Measurements from ENCODE around the gene SEPHS2. TPM values are rescaled to one million over a fixed set of nuclear protein-coding genes. Genes with fewer than 3 reads are reported as not detected.

Gene SEPHS2
- total RNA-seq, 1 donor from 2014 or later: 43.2 TPM

- Mint-ChIP-seq H3K27me3 (ENCODE audit: unreplicated experiment) (no peaks in the 10 kb centered on the region), H3K9me3 (ENCODE audit: unreplicated experiment) (no peaks in the 10 kb centered on the region), H3K36me3 (ENCODE audit: unreplicated experiment) (no peaks in the 10 kb centered on the region), H3K4me1 (ENCODE audit: low read depth, unreplicated experiment) (no peaks in the 10 kb centered on the region), H3K4me3 (ENCODE audit: unreplicated experiment) (no peak overlapping the region), H3K27ac (ENCODE audit: unreplicated experiment) (no peak overlapping the region)
- no peak for DNase-seq
- no peak for TF ChIP-seq CTCF (IDR thresholded peaks at IDR 0.05; ENCODE audit: partially characterized antibody, unreplicated experiment)
Measured at GRCh38 chr16:30474684-30475083, 29.0 kb upstream of the SEPHS2 start.

DNA sequence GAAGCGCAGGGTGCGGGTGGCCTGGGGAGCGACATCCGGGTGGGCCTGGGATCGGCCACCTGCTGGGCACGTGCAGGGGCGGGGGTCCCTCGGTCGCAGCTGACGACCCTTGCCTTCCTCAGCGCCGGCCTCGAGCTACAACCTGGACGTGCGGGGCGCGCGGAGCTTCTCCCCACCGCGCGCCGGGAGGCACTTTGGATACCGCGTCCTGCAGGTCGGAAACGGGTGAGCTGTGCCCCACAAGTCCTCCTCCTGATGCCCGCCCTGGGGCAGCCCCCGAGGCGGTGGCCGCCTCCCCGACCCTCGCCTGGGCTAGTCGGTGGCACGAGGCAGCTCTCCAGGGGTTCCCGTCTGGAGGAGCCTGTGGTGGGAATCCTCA is 28.4 kb upstream of the SEPHS2 start:
- no peaks in the 10 kb centered on the region for H3K27me3 Mint-ChIP-seq (ENCODE audit: unreplicated experiment)
- TF ChIP-seq CTCF (IDR thresholded peaks at IDR 0.05; ENCODE audit: partially characterized antibody, unreplicated experiment): no peak
- no peaks in the 10 kb centered on the region for H3K36me3 Mint-ChIP-seq (ENCODE audit: unreplicated experiment)
- DNase-seq: no peak
- no peak overlapping the region for H3K27ac Mint-ChIP-seq (ENCODE audit: unreplicated experiment)
- no peaks in the 10 kb centered on the region for H3K9me3 Mint-ChIP-seq (ENCODE audit: unreplicated experiment)
- no peaks in the 10 kb centered on the region for H3K4me1 Mint-ChIP-seq (ENCODE audit: low read depth, unreplicated experiment)
- H3K4me3 Mint-ChIP-seq (ENCODE audit: unreplicated experiment): no peak overlapping the region

- H3K27ac Mint-ChIP-seq (ENCODE audit: unreplicated experiment): no peak overlapping the region
- TF ChIP-seq CTCF (IDR thresholded peaks at IDR 0.05; ENCODE audit: partially characterized antibody, unreplicated experiment): no peak
- no peaks in the 10 kb centered on the region for H3K36me3 Mint-ChIP-seq (ENCODE audit: unreplicated experiment)
- H3K27me3 Mint-ChIP-seq (ENCODE audit: unreplicated experiment): no peaks in the 10 kb centered on the region
- H3K4me3 Mint-ChIP-seq (ENCODE audit: unreplicated experiment): no peak overlapping the region
- no peaks in the 10 kb centered on the region for H3K9me3 Mint-ChIP-seq (ENCODE audit: unreplicated experiment)
- H3K4me1 Mint-ChIP-seq (ENCODE audit: low read depth, unreplicated experiment): no peaks in the 10 kb centered on the region
- DNase-seq: no peak
Measured at GRCh38 chr16:30473231-30474073, 27.8 kb upstream of the SEPHS2 start.

GRCh38 chr16:30472328-30472942 is 26.8 kb upstream of the SEPHS2 start, which contains the start of gene ITGAL:
TSS of gene ITGAL (plus strand) at chr16:30472742. CDS start at chr16:30472838, 96 bp downstream.
- Mint-ChIP-seq H3K27ac (ENCODE audit: unreplicated experiment) (no peak within 1 kb of the TSS), H3K9me3 (ENCODE audit: unreplicated experiment) (no peaks in the 10 kb centered on the region), H3K27me3 (ENCODE audit: unreplicated experiment) (no peaks in the 10 kb centered on the region), H3K36me3 (ENCODE audit: unreplicated experiment) (no peaks in the 10 kb centered on the region), H3K4me1 (ENCODE audit: low read depth, unreplicated experiment) (no peaks in the 10 kb centered on the region), H3K4me3 (ENCODE audit: unreplicated experiment) (no peak within 1 kb of the TSS)
- DNase-seq: no peak
- no peak for TF ChIP-seq CTCF (IDR thresholded peaks at IDR 0.05; ENCODE audit: partially characterized antibody, unreplicated experiment)

- no peaks in the 10 kb centered on the region for H3K4me1 Mint-ChIP-seq (ENCODE audit: low read depth, unreplicated experiment)
- H3K36me3 Mint-ChIP-seq (ENCODE audit: unreplicated experiment): no peaks in the 10 kb centered on the region
- H3K27me3 Mint-ChIP-seq (ENCODE audit: unreplicated experiment): no peaks in the 10 kb centered on the region
- no peak overlapping the region for H3K4me3 Mint-ChIP-seq (ENCODE audit: unreplicated experiment)
- H3K9me3 Mint-ChIP-seq (ENCODE audit: unreplicated experiment): no peaks in the 10 kb centered on the region
- no peak overlapping the region for H3K27ac Mint-ChIP-seq (ENCODE audit: unreplicated experiment)
- no peak for TF ChIP-seq CTCF (IDR thresholded peaks at IDR 0.05; ENCODE audit: partially characterized antibody, unreplicated experiment)
- DNase-seq: no peak
Measured at GRCh38 chr16:30470632-30470995, 24.9 kb upstream of the SEPHS2 start.
